ENCODE measurements around the gene NPFFR1. TPM values are rescaled to one million over a fixed set of nuclear protein-coding genes. Genes with fewer than 3 reads are reported as not detected.

Gene NPFFR1
- total RNA-seq, 1 donor from 2014 or later: not detected

GRCh38 chr10:70293169-70293843 lies 9.5 kb upstream of the NPFFR1 start:
- H3K36me3 Mint-ChIP-seq (ENCODE audit: low read depth): no peaks in the 10 kb centered on the region
- H3K4me1 Mint-ChIP-seq (ENCODE audit: low read depth): peaks cover 5% of the 10 kb centered on the region
- intact Hi-C loops (cut with micrococcal nuclease): no loop called here
- no peak overlapping the region for H3K27ac Mint-ChIP-seq
- no peak overlapping the region for H3K4me3 Mint-ChIP-seq
- peaks cover 5% of the 10 kb centered on the region for H3K27me3 Mint-ChIP-seq (ENCODE audit: insufficient read depth)
- DNase-seq (ENCODE audit: low spot score): no peak
- no peaks in the 10 kb centered on the region for H3K9me3 Mint-ChIP-seq

GRCh38 chr10:70292004-70292403 lies 8.2 kb upstream of the NPFFR1 start:
- intact Hi-C loops (cut with micrococcal nuclease): no loop called here
- Mint-ChIP-seq H3K4me3 (no peak overlapping the region), H3K4me1 (ENCODE audit: low read depth) (peaks cover 5% of the 10 kb centered on the region), H3K36me3 (ENCODE audit: low read depth) (no peaks in the 10 kb centered on the region), H3K9me3 (no peaks in the 10 kb centered on the region), H3K27ac (no peak overlapping the region), H3K27me3 (ENCODE audit: insufficient read depth) (peaks cover 7% of the 10 kb centered on the region)
- DNase-seq (ENCODE audit: low spot score): no peak

- no peak overlapping the region for H3K4me3 Mint-ChIP-seq
- H3K36me3 Mint-ChIP-seq (ENCODE audit: low read depth): no peaks in the 10 kb centered on the region
- no peak for DNase-seq (ENCODE audit: low spot score)
- H3K27ac Mint-ChIP-seq: no peak overlapping the region
- peaks cover 26% of the 10 kb centered on the region for H3K27me3 Mint-ChIP-seq (ENCODE audit: insufficient read depth)
- intact Hi-C loops (cut with micrococcal nuclease): no loop called here
- peaks cover 5% of the 10 kb centered on the region for H3K4me1 Mint-ChIP-seq (ENCODE audit: low read depth)
- H3K9me3 Mint-ChIP-seq: no peaks in the 10 kb centered on the region
These were observed 5.9 kb upstream of the NPFFR1 start for GRCh38 chr10:70289739-70290138.

- intact Hi-C loops (cut with micrococcal nuclease): no loop called here
- Mint-ChIP-seq H3K9me3 (peaks cover 4% of the 10 kb centered on the region), H3K27me3 (ENCODE audit: insufficient read depth) (peaks cover 50% of the 10 kb centered on the region), H3K27ac (no peak overlapping the region), H3K4me1 (ENCODE audit: low read depth) (no peaks in the 10 kb centered on the region), H3K4me3 (no peak overlapping the region), H3K36me3 (ENCODE audit: low read depth) (peaks cover 4% of the 10 kb centered on the region)
- DNase-seq (ENCODE audit: low spot score): no peak
These were observed 2.8 kb upstream of the NPFFR1 start for GRCh38 chr10:70286616-70287015.

GRCh38 chr10:70285476-70285831 lies 1.6 kb upstream of the NPFFR1 start:
- H3K36me3 Mint-ChIP-seq (ENCODE audit: low read depth): peaks cover 4% of the 10 kb centered on the region
- intact Hi-C loops (cut with micrococcal nuclease): no loop called here

GRCh38 chr10:70284542-70285475 lies 1.0 kb upstream of the NPFFR1 start:
- DNase-seq (ENCODE audit: low spot score): no peak
- Mint-ChIP-seq H3K9me3 (peaks cover 4% of the 10 kb centered on the region), H3K36me3 (ENCODE audit: low read depth) (peaks cover 4% of the 10 kb centered on the region), H3K4me3 (no peak overlapping the region), H3K4me1 (ENCODE audit: low read depth) (no peaks in the 10 kb centered on the region), H3K27ac (no peak overlapping the region), H3K27me3 (ENCODE audit: insufficient read depth) (peaks cover 62% of the 10 kb centered on the region)
- intact Hi-C loops (cut with micrococcal nuclease): no loop called here

More at GRCh38 chr10:70285476-70285831, 1.6 kb upstream of the NPFFR1 start:
- Mint-ChIP-seq H3K27ac (no peak overlapping the region), H3K4me1 (ENCODE audit: low read depth) (no peaks in the 10 kb centered on the region), H3K4me3 (no peak overlapping the region), H3K27me3 (ENCODE audit: insufficient read depth) (peaks cover 59% of the 10 kb centered on the region), H3K9me3 (peaks cover 4% of the 10 kb centered on the region)
- no peak for DNase-seq (ENCODE audit: low spot score)

- intact Hi-C loops (cut with micrococcal nuclease): no loop called here
- Mint-ChIP-seq H3K4me3 (no peak overlapping the region), H3K36me3 (ENCODE audit: low read depth) (peaks cover 4% of the 10 kb centered on the region), H3K4me1 (ENCODE audit: low read depth) (no peaks in the 10 kb centered on the region), H3K27ac (no peak overlapping the region), H3K9me3 (peaks cover 4% of the 10 kb centered on the region), H3K27me3 (ENCODE audit: insufficient read depth) (peaks cover 64% of the 10 kb centered on the region)
- no peak for DNase-seq (ENCODE audit: low spot score)
These were observed 746 bp downstream of the NPFFR1 start for GRCh38 chr10:70283071-70283444.

- peaks cover 59% of the 10 kb centered on the region for H3K27me3 Mint-ChIP-seq (ENCODE audit: insufficient read depth)
- H3K36me3 Mint-ChIP-seq (ENCODE audit: low read depth): peaks cover 4% of the 10 kb centered on the region
- peaks cover 4% of the 10 kb centered on the region for H3K9me3 Mint-ChIP-seq
- no peak overlapping the region for H3K27ac Mint-ChIP-seq
- no peak overlapping the region for H3K4me3 Mint-ChIP-seq
- no peaks in the 10 kb centered on the region for H3K4me1 Mint-ChIP-seq (ENCODE audit: low read depth)
- intact Hi-C loops (cut with micrococcal nuclease): no loop called here
- DNase-seq (ENCODE audit: low spot score): no peak
These were observed 2.2 kb downstream of the NPFFR1 start for GRCh38 chr10:70281609-70282008.

- DNase-seq (ENCODE audit: low spot score): no peak
- H3K27me3 Mint-ChIP-seq (ENCODE audit: insufficient read depth): peaks cover 50% of the 10 kb centered on the region
- peaks cover 13% of the 10 kb centered on the region for H3K9me3 Mint-ChIP-seq
- H3K4me3 Mint-ChIP-seq: no peak overlapping the region
- intact Hi-C loops (cut with micrococcal nuclease): no loop called here
- no peak overlapping the region for H3K27ac Mint-ChIP-seq
- peaks cover 4% of the 10 kb centered on the region for H3K36me3 Mint-ChIP-seq (ENCODE audit: low read depth)
- H3K4me1 Mint-ChIP-seq (ENCODE audit: low read depth): no peaks in the 10 kb centered on the region
These were observed 3.7 kb downstream of the NPFFR1 start for GRCh38 chr10:70280099-70280498.

GRCh38 chr10:70277396-70278030 lies 6.3 kb downstream of the NPFFR1 start:
- H3K27me3 Mint-ChIP-seq (ENCODE audit: insufficient read depth): peaks cover 35% of the 10 kb centered on the region

GRCh38 chr10:70274643-70275042 lies 9.2 kb downstream of the NPFFR1 start:
- Mint-ChIP-seq H3K27ac (no peak overlapping the region), H3K27me3 (ENCODE audit: insufficient read depth) (peaks cover 12% of the 10 kb centered on the region), H3K4me3 (no peak overlapping the region), H3K9me3 (peaks cover 10% of the 10 kb centered on the region), H3K4me1 (ENCODE audit: low read depth) (peaks cover 26% of the 10 kb centered on the region), H3K36me3 (ENCODE audit: low read depth) (no peaks in the 10 kb centered on the region)
- intact Hi-C loops (cut with micrococcal nuclease): loop anchor here (5.0 kb wide), 1 partner anchor 102 kb away; the partner anchor contains the start of gene SAR1A
- DNase-seq (ENCODE audit: low spot score): no peak

More at GRCh38 chr10:70277396-70278030, 6.3 kb downstream of the NPFFR1 start:
- Mint-ChIP-seq H3K9me3 (peaks cover 10% of the 10 kb centered on the region), H3K4me3 (no peak overlapping the region), H3K4me1 (ENCODE audit: low read depth) (peaks cover 7% of the 10 kb centered on the region), H3K36me3 (ENCODE audit: low read depth) (no peaks in the 10 kb centered on the region), H3K27ac (no peak overlapping the region)
- DNase-seq (ENCODE audit: low spot score): no peak
- intact Hi-C loops (cut with micrococcal nuclease): no loop called here

GRCh38 chr10:70272925-70273316 lies 10.9 kb downstream of the NPFFR1 start:
- no peaks in the 10 kb centered on the region for H3K36me3 Mint-ChIP-seq (ENCODE audit: low read depth)
- H3K4me3 Mint-ChIP-seq: peak overlapping the region; percentile 26
- intact Hi-C loops (cut with micrococcal nuclease): loop anchor here (1.0 to 5.0 kb wide), 5 partner anchors 41 to 101 kb away; partner anchors contain the start of gene SAR1A
- H3K9me3 Mint-ChIP-seq: peaks cover 10% of the 10 kb centered on the region
- peak overlapping the region; percentile 67 for H3K27ac Mint-ChIP-seq
- H3K4me1 Mint-ChIP-seq (ENCODE audit: low read depth): peaks cover 26% of the 10 kb centered on the region
- no peak for DNase-seq (ENCODE audit: low spot score)
- H3K27me3 Mint-ChIP-seq (ENCODE audit: insufficient read depth): peaks cover 10% of the 10 kb centered on the region

Measured in activated T-helper 1 cell treated with anti-CD3 and anti-CD28 coated beads, Interleukin-12 subunit alpha, Interleukin-12 subunit beta, Interleukin-2, Interleukin-4 antibody, amounts not matched to agents 30 ng/mL and 10 ng/mL and 1 ng/mL, durations not matched to agents 14 hours and 24 hours and 36 hours (primary cell).